ENCODE results near the gene MKNK2. TPM values are rescaled to one million over a fixed set of nuclear protein-coding genes. Genes with fewer than 3 reads are reported as not detected.
A peak's percentile ranks its signal among the peaks of the same experiment; 100 is the strongest.

MKNK2 gene
- polyA plus RNA-seq, 1 donor from 2014 or later, result 27.6 TPM

GRCh38 chr19:2040647-2041432 is 10.2 kb downstream of the MKNK2 start:
- Histone ChIP-seq H3K4me2 (ENCODE audit: low read length) (no peak overlapping the region), H3K4me3 (ENCODE audit: low read length) (peak overlapping the region; percentile 64), H3K9ac (ENCODE audit: low read length) (peak overlapping the region; percentile 64), H3K79me2 (replicated peaks; ENCODE audit: insufficient read depth, low read length) (no peaks in the 10 kb centered on the region), H3K36me3 (ENCODE audit: insufficient read depth, low read length) (no peaks in the 10 kb centered on the region), H3K9me3 (ENCODE audit: low read length) (no peaks in the 10 kb centered on the region), H4K20me1 (ENCODE audit: insufficient read depth) (no peaks in the 10 kb centered on the region), H3F3A (ENCODE audit: insufficient read depth, low read length, poor library complexity, severe bottlenecking) (no peaks in the 10 kb centered on the region), H3K27ac (ENCODE audit: low read length) (peak overlapping the region; percentile 73), H3K9me2 (ENCODE audit: insufficient read depth, low read length) (no peaks in the 10 kb centered on the region), H3K27me3 (ENCODE audit: insufficient read depth, low read depth, low read length) (no peaks in the 10 kb centered on the region), H2AFZ (ENCODE audit: low read depth, low read length) (no peak overlapping the region)
- TF ChIP-seq REST (IDR thresholded peaks at IDR 0.05; ENCODE audit: borderline replicate concordance) (no peak), EZH2 (IDR thresholded peaks at IDR 0.05; ENCODE audit: borderline replicate concordance, insufficient read depth, low read length, poor library complexity, severe bottlenecking) (no peak), TAF1 (IDR thresholded peaks at IDR 0.05; ENCODE audit: low read depth) (no peak), SMC3 (conservative IDR thresholded peaks at IDR 0.05; ENCODE audit: poor library complexity) (no peak), MXI1 (conservative IDR thresholded peaks at IDR 0.05; ENCODE audit: poor library complexity, severe bottlenecking) (no peak), RAD21 (conservative IDR thresholded peaks at IDR 0.05) (no peak), CTCF (IDR thresholded peaks at IDR 0.05; ENCODE audit: poor library complexity, severe bottlenecking) (no peak), EP300 (conservative IDR thresholded peaks at IDR 0.05; ENCODE audit: poor library complexity, severe bottlenecking) (no peak)

GRCh38 chr19:2039959-2040646 is 10.9 kb downstream of the MKNK2 start:
- no peak overlapping the region for H2AFZ ChIP-seq (ENCODE audit: low read depth, low read length)
- no peak overlapping the region for H3K4me3 ChIP-seq (ENCODE audit: low read length)
- no peak overlapping the region for H3K9ac ChIP-seq (ENCODE audit: low read length)
- H3K79me2 ChIP-seq (replicated peaks; ENCODE audit: insufficient read depth, low read length), result no peaks in the 10 kb centered on the region
- H3K4me2 ChIP-seq (ENCODE audit: low read length), result no peak overlapping the region
- H3K27me3 ChIP-seq (ENCODE audit: insufficient read depth, low read depth, low read length), result no peaks in the 10 kb centered on the region
- no peaks in the 10 kb centered on the region for H4K20me1 ChIP-seq (ENCODE audit: insufficient read depth)
- H3K36me3 ChIP-seq (ENCODE audit: insufficient read depth, low read length), result no peaks in the 10 kb centered on the region
- no peak overlapping the region for H3K27ac ChIP-seq (ENCODE audit: low read length)
- TF ChIP-seq SMC3 (conservative IDR thresholded peaks at IDR 0.05; ENCODE audit: poor library complexity) (no peak), RAD21 (conservative IDR thresholded peaks at IDR 0.05) (no peak), REST (IDR thresholded peaks at IDR 0.05; ENCODE audit: borderline replicate concordance) (no peak)
- H3F3A ChIP-seq (ENCODE audit: insufficient read depth, low read length, poor library complexity, severe bottlenecking), result no peaks in the 10 kb centered on the region
- no peaks in the 10 kb centered on the region for H3K9me3 ChIP-seq (ENCODE audit: low read length)
- H3K9me2 ChIP-seq (ENCODE audit: insufficient read depth, low read length), result no peaks in the 10 kb centered on the region
